PC-9 (cell line): ENCODE results near the gene MLC1. TPM values are rescaled to one million over a fixed set of nuclear protein-coding genes. Genes with fewer than 3 reads are reported as not detected.

Experiments used
- BruUV-seq: library from RNA; stranded (reverse); fragments of 400-500 nt; replicated peaks from 2 replicates; lab custom pipeline; 2021; lab: Mats Ljungman, UMichigan
- CTCF ChIA-PET: fragments of 300-600 bp; sonication (Branson Sonifier 250); formaldehyde crosslinking; loops from one replicate; lab custom pipeline; 2022; ENCODE audit warnings: antibody characterized with exemption; lab: Charles Lee
- POLR2A ChIA-PET: fragments of 300-600 bp; sonication (Branson Sonifier 250); formaldehyde crosslinking; loops from one replicate; lab custom pipeline; 2022; ENCODE audit warnings: antibody characterized with exemption; ENCODE audit not compliant: unreplicated experiment; lab: Charles Lee
- DNase-seq, 2 experiments: peaks; one replicate each; pipeline versions ENCODE4 v3.0.0 to v3.0.0-alpha.2; 2015 to 2022; ENCODE audit warnings: mixed read lengths in 1 of 2
- H2AFZ ChIP-seq: fragments of 200-600 bp; sonication (generic); 2 replicates; pipeline ENCODE4 v1.8.1; 2017; ENCODE audit warnings: antibody characterized with exemption
- H3F3A ChIP-seq: fragments of 200-600 bp; sonication (generic); 2 replicates; pipeline ENCODE4 v1.8.1; 2017; ENCODE audit warnings: antibody characterized with exemption, mild to moderate bottlenecking, low read depth; ENCODE audit not compliant: insufficient read depth
- H3K27ac ChIP-seq: fragments of 200-600 bp; sonication (generic); 2 replicates; pipeline ENCODE4 v1.6.1; 2016; ENCODE audit warnings: mixed run types
- H3K27me3 ChIP-seq: fragments of 200-600 bp; sonication (generic); 2 replicates; pipeline ENCODE4 v1.6.1; 2016; ENCODE audit warnings: low read depth, mixed run types; ENCODE audit not compliant: insufficient read depth
- H3K36me3 ChIP-seq: fragments of 200-600 bp; sonication (generic); 2 replicates; pipeline ENCODE4 v1.6.1; 2016; ENCODE audit warnings: low read depth, mixed run types
- H3K4me1 ChIP-seq: fragments of 200-600 bp; sonication (generic); replicated peaks from 2 replicates; pipeline ENCODE4 v1.6.1; 2016; ENCODE audit warnings: mixed run types; ENCODE audit not compliant: insufficient read depth
- H3K4me2 ChIP-seq: fragments of 200-600 bp; sonication (generic); 2 replicates; pipeline ENCODE4 v1.6.1; 2017; ENCODE audit warnings: mixed run types
- H3K4me3 ChIP-seq: fragments of 200-600 bp; sonication (generic); 2 replicates; pipeline ENCODE4 v1.6.1; 2016; ENCODE audit warnings: mixed run types
- H3K79me2 ChIP-seq: fragments of 200-600 bp; sonication (generic); 2 replicates; pipeline ENCODE4 v1.6.1; 2017; ENCODE audit warnings: low read depth, mixed run types
- H3K9me2 ChIP-seq: fragments of 200-600 bp; sonication (generic); 2 replicates; pipeline ENCODE4 v1.8.1; 2017; ENCODE audit warnings: mild to moderate bottlenecking; ENCODE audit not compliant: insufficient read depth
- H3K9me3 ChIP-seq: fragments of 200-600 bp; sonication (generic); 2 replicates; pipeline ENCODE4 v1.8.1; 2016; ENCODE audit warnings: low read depth; ENCODE audit not compliant: insufficient read depth
- H4K20me1 ChIP-seq: fragments of 200-600 bp; sonication (generic); 2 replicates; pipeline ENCODE4 v1.8.1; 2017; ENCODE audit not compliant: insufficient read depth
- EZH2 ChIP-seq: fragments of 200-600 bp; sonication (generic); IDR thresholded peaks from 2 replicates; pipeline ENCODE4 v1.8.0; 2017; ENCODE audit warnings: antibody characterized with exemption, low read depth
- intact Hi-C: fragments of 100-400 bp; cut with micrococcal nuclease; formaldehyde crosslinking; loops from one replicate; pipeline ENCODE4 v1.10.0; 2022; ENCODE audit not compliant: unreplicated experiment
- total RNA-seq: library from RNA; stranded (reverse); gene quantifications from 2 replicates; pipeline ENCODE4 v1.2.3, GENCODE V29; 2021
- TF ChIP-seq, protein P1 (sequence below): fragments of 200-600 bp; sonication (generic); conservative IDR thresholded peaks from 2 replicates; pipeline ENCODE4 v1.6.1; 2017; ENCODE audit warnings: mixed run types, antibody characterized with exemption, mild to moderate bottlenecking, moderate library complexity

The MLC1 gene
- total RNA-seq, 1 experiment from 2014 or later: not detected

DNA sequence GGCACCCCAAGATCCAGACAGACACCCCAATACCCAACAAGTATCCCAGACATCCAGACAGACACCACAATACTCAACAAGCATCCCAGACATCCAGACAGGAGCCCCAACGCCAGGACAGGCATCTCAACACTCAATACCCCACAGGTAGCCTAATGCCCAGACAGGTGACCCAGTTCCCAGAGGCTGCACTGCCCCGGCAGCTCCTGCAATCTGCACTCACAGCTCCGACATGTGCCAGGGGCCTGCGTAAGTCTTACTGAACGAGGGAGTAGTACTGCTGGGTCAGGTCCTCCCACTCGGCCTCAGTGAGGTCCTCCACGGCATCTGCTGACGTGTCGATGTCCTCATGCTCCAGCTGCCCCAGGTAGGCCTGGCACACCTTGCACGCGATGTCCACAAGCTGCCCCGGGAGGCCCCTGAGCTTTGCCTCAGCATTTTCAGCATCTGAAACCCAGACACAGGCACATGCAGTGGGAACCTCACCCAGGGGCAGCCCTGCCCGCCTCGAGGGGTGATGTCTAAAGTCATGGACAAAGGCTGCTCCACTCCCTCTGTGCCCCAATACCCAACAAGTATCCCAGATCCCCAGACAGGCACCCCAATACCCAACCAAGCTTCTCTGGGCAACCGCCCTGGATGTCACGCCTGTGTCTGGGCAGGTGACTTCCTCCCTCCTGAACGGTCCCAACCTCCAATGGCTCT, 43.7 kb downstream of the MLC1 start:
- no TSS peak for BruUV-seq
- Histone ChIP-seq H3K36me3 (no peaks in the 10 kb centered on the region), H3K27me3 (peaks cover 89% of the 10 kb centered on the region), H4K20me1 (no peaks in the 10 kb centered on the region), H3K9me3 (no peaks in the 10 kb centered on the region), H2AFZ (no peak overlapping the region), H3K79me2 (no peaks in the 10 kb centered on the region), H3K4me2 (no peak overlapping the region), H3K9me2 (no peaks in the 10 kb centered on the region), H3K27ac (no peak overlapping the region), H3F3A (no peaks in the 10 kb centered on the region; the same call in 1 of the 2 replicates), H3K4me3 (no peak overlapping the region), H3K4me1 (no peaks in the 10 kb centered on the region)
- ChIA-PET CTCF (no interaction called here), POLR2A (interaction anchor here (0.7 kb wide), 1 partner anchor 25 kb away, joined by 3 read pairs; no protein-coding TSS in a partner anchor)
- no peak for DNase-seq
- intact Hi-C loops: no loop called here
- TF ChIP-seq, protein P1, sequence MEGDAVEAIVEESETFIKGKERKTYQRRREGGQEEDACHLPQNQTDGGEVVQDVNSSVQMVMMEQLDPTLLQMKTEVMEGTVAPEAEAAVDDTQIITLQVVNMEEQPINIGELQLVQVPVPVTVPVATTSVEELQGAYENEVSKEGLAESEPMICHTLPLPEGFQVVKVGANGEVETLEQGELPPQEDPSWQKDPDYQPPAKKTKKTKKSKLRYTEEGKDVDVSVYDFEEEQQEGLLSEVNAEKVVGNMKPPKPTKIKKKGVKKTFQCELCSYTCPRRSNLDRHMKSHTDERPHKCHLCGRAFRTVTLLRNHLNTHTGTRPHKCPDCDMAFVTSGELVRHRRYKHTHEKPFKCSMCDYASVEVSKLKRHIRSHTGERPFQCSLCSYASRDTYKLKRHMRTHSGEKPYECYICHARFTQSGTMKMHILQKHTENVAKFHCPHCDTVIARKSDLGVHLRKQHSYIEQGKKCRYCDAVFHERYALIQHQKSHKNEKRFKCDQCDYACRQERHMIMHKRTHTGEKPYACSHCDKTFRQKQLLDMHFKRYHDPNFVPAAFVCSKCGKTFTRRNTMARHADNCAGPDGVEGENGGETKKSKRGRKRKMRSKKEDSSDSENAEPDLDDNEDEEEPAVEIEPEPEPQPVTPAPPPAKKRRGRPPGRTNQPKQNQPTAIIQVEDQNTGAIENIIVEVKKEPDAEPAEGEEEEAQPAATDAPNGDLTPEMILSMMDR: no peak

DNA sequence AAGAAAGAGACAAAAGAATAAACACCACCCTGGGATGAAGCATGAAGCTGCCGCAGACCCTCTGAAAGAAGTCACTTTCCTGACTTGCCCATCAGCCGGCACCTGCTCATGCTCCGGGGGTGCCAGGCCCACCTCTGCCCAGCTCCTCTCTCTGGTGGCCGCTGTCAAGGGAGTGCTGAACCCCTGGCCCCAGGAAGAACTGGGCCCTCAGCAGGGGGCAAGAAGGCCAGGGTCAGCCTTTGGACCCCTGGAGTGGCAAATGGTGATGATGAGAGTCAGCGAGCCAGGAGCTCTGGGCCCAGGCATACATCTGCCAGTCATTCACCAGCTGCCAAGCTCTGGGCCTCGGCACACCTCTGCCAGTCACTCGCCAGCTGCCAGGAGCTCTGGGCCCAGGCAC, 44.5 kb downstream of the MLC1 start:
- Histone ChIP-seq H3K4me3 (no peak overlapping the region), H3K9me2 (no peaks in the 10 kb centered on the region), H3K27ac (no peak overlapping the region), H2AFZ (no peak overlapping the region), H3K4me2 (no peak overlapping the region), H3F3A (no peaks in the 10 kb centered on the region; the same call in 1 of the 2 replicates), H3K4me1 (no peaks in the 10 kb centered on the region), H3K9me3 (no peaks in the 10 kb centered on the region), H4K20me1 (no peaks in the 10 kb centered on the region), H3K27me3 (peaks cover 89% of the 10 kb centered on the region), H3K36me3 (no peaks in the 10 kb centered on the region), H3K79me2 (no peaks in the 10 kb centered on the region)
- ChIA-PET POLR2A (no interaction called here), CTCF (no interaction called here)
- no peak for DNase-seq
- intact Hi-C loops: no loop called here
- BruUV-seq: no TSS peak
- TF ChIP-seq, protein P1: no peak
- TF ChIP-seq EZH2: no peak

DNA sequence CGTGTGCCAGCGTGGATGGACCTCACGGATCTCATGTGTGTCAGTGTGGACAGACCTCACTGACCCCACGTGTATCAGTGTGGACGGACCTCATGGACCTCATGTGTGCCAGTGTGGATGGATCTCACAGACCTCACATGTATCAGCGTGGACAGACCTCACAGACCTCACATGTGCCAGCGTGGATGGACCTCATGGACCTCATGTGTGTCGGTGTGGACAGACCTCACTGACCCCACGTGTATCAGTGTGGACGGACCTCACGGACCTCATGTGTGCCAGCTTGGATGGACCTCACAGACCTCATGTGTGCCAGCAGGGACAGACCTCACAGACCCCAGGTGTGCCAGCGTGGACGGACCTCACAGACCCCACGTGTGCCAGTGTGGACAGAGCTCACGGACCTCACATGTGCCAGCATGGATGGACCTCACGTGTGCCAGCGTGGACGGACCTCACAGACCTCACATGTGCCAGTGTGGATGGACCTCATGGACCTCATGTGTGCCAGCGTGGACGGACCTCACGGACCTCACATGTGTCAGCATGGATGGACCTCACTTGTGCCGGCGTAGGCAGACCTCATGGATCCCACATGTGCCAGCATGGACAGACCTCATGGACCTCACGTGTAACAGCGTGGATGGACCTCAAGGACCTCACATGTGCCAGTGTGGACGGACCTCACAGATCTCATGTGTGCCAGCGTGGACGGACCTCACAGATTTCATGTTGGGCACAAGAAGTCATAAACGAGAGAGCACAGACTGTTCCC, 45.4 kb downstream of the MLC1 start:
- Histone ChIP-seq H3F3A (no peaks in the 10 kb centered on the region; the same call in 1 of the 2 replicates), H3K27me3 (peaks cover 89% of the 10 kb centered on the region), H3K9me2 (no peaks in the 10 kb centered on the region), H3K27ac (no peak overlapping the region), H4K20me1 (no peaks in the 10 kb centered on the region), H3K4me3 (no peak overlapping the region), H3K4me1 (no peaks in the 10 kb centered on the region), H3K36me3 (no peaks in the 10 kb centered on the region), H2AFZ (no peak overlapping the region), H3K79me2 (no peaks in the 10 kb centered on the region), H3K9me3 (no peaks in the 10 kb centered on the region), H3K4me2 (no peak overlapping the region)
- ChIA-PET POLR2A (no interaction called here), CTCF (no interaction called here)
- TF ChIP-seq EZH2: no peak
- TF ChIP-seq, protein P1: no peak
- intact Hi-C loops: loop anchor here (10.0 kb wide), 1 partner anchor 105 kb away; no protein-coding TSS in a partner anchor
- no peak for DNase-seq
- BruUV-seq: no TSS peak
